Right ventricle myocardium inferior (tissue), 1 donor: ENCODE results near the gene ZWILCH. TPM values are rescaled to one million over a fixed set of nuclear protein-coding genes. Genes with fewer than 3 reads are reported as not detected.
A peak's percentile ranks its signal among the peaks of the same experiment; 100 is the strongest.

Source experiments
- ATAC-seq: fragments of 200-7000 bp; cut with Tn5 transposase; one replicate; pipeline ENCODE4 v1.9.1; 2020; ENCODE audit warnings: mild to moderate bottlenecking, moderate library complexity
- DNase-seq: peaks from one replicate; pipeline ENCODE4 v3.0.0; 2021; ENCODE audit errors: missing footprints
- intact Hi-C: fragments of 100-400 bp; cut with DNase I; formaldehyde crosslinking; loops from one replicate; pipeline ENCODE4 v1.11.0; 2022
- total RNA-seq: library from RNA; stranded (reverse); fragmentation: NEBNext Ultra II Directional; extraction: Animal tissue kit (Norgen Biotek cat#: 25700); gene quantifications from one replicate; pipeline ENCODE4 v1.2.1, GENCODE V29; 2021
- donor health status: DM: no; HTN: yes; CAD: no; lungs with severe emphysema.

ZWILCH gene
- total RNA-seq, 1 donor from 2014 or later, result 2.1 TPM

DNA sequence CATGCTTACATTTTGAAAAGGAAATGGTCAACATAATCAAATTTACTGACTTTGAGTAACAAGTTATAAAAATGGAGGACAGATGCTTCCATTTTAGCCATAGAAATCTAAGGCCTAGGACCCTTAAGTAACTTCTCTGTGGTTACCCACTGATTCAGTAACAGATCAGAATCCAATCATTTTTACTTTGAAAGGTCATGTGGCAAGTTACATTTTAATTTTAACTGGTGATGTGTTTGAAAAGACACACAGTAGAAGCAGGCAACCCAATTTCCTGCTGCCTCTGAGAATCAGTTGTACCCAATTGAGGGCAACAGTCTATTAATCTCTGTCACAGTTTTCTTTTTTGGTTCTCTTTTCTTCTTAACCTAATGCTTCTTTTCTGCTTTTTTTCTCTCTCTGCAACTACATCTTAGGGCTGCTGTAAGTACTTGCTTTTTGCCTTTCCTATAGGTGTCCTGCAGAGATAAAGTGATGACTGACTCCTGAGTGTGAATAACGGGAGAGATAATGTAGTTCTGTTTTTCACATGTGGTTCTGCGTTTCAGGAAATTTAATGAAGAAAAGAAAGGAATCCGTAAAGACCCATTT is 3.3 kb downstream of the ZWILCH start:
- intact Hi-C loops, result no loop called here
- DNase-seq, result no peak
- no peak for ATAC-seq

DNA sequence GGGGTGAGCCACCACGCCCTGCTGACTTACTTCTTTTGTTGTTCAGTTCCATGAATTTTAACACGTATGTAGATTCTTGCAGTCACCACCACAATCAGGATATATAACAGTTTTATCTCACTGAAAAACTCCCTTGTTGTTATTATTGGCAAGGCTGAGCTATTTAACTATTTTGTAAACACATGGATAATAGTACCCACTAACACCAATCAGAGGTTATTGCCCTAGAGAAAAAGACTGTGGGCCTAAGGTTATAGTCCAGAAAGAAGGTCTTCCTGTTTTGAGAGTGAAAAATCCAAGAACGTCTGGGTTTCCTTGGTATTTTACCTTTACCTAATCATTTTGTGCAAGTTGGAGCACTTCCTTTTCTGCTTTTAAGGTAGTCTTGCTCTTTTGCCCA is 9.5 kb downstream of the ZWILCH start:
- DNase-seq (no peak), ATAC-seq (no peak)
- intact Hi-C loops, result no loop called here

DNA sequence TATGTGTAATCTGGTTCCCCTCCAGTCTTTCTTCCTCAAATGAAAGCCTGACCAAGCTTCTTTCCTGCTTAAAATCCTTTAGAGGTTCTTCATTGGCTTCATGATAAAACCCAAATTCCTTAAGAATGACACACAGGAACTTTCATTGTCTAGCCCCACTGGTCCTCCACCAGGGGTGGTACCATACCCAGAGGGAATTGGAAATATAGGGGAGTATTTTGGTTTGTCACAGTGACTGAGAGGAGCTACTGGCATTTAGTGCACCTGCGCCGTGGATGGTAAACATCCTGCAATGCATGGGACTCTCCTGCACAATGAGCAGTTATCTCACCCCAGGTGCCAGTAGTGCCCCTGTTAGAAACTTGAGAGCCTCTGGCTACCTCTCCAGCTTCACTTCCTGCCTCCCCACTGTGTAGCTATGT is 10.8 kb downstream of the ZWILCH start:
- DNase-seq, result no peak
- no peak for ATAC-seq
- intact Hi-C loops, result no loop called here

DNA sequence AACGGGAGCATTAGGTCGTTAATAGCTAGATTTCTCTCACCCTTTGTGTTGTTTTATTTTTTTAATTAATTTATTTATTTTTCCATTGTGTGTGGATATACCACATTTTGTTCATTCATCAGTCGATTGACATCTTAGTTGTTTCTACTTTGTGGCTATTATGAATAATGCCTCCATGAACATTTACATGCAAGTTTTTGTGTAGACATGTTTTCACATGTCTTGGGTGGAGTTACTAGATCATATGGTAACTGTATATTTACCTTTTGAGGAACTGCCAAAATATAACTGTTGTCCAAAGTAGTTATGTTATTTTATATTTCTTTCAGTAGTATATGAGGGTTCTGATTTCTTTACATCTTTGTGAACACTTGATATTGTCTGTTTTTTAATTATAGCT is 18.8 kb downstream of the ZWILCH start:
- ATAC-seq, result no peak
- intact Hi-C loops, result no loop called here
- no peak for DNase-seq

DNA sequence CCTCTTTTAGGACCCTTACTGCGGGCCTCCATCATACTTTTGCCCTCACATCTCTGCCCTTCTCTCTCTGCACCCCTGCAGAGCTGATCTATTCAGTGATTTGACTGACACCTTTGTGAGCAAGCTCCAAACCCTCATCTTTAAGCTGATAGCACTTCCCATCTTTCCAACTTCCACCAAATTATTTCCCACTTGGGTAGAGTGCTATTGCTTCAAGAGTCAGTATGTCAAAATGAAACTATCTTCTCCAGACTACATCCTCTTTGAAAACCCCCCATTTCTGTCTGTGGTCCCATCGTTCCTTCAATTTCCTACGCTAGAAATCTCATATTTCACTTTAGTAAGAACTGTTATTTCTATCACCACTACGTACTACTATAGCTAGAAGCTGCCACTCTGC is 19.7 kb downstream of the ZWILCH start:
- intact Hi-C loops, result no loop called here
- DNase-seq, result no peak
- ATAC-seq, result no peak

DNA sequence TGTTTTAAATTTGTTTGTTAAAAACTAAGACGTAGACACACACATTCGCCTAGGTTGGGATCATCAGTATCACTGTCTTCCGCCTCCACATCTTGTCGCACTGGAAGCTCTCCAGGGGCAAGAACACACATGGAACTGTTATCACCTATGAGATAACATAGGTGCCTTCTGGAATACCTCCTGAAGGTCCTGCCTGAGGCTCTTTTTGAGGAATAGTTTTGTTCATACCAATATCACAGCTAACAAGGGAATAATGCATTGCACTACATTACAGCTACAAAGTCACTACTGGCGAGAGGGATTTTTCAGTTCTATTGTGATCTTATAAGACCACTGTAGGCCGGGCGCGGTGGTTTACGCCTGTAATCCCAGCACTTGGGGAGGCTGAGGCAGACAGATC is 29.9 kb downstream of the ZWILCH start:
- DNase-seq (no peak), ATAC-seq (no peak)
- intact Hi-C loops, result no loop called here

DNA sequence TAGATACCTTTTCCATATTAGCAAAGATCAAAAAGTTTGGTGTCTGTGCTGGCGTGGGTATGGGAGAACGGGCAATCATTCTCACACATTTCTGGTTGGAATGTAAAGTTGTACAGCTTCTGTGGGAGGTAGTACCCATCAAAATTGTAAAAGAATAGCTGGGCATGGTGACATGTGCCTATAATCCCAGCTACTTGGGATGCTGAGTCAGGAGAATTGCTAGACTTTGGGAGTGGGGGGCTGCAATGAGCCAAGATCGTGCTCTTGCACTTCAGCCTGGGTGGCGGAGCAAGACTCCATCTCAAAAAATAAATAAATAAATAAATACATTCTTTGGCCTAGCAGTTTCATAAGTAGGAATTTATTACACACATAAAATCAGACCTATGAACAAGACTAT is 37.8 kb downstream of the ZWILCH start:
- ATAC-seq (no peak), DNase-seq (no peak)
- intact Hi-C loops, result no loop called here

DNA sequence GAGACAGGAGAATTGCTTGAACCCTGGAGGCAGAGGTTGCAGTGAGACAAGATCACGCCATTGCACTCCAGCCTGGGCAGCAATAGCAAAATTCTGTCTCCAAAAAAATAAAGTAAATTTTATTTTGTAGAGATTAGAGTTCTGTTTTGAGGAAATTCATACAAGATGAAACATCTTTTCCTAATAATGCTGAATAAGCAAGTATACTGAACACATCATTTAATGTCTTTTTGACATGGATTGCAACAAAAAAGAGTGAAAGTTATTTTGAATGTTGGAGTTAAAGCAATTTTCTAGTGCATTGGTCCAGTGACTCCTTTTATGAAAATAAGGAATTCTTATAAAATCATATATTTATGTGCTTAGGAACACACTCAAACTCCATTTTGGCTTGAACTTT is 40.1 kb downstream of the ZWILCH start:
- ATAC-seq (no peak), DNase-seq (no peak)
- intact Hi-C loops, result no loop called here

DNA sequence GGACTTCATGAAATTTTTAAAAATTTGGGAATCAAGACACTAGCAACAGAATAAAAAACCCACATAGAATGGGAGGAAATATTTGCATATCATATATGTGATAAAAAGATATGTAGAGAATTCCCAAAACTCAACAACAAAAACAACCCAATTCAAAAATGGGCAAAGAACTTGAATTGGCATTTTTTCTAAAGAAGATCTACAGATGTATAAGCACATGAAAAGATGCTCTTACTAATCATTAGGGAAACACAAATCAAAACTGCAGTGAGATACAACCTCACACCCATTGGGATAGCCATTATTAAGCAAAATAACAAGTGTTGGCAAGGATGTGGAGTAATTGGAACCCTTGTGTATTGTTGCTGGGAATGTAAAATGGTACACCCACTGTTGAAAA is 50.6 kb downstream of the ZWILCH start:
- intact Hi-C loops, result no loop called here
- DNase-seq (no peak), ATAC-seq (no peak)

DNA sequence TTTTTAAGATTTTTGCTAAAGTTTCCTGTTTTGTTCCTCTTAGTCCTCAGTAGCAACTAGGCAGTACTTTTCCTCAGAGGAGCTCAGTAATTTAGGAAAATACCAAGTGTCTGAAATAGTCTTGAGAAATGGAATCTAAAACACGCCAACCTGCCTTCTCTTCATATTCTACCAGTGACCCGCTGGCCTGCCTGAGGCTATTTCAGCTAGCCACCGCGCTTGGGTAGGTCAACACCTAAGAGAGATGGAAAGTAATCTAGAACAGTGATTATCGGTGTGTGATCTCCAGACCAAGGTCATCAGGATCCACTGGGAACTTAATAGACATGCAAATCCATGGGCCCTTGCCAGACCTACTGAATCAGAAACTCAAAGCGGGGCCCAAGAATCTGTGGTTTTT is 53.1 kb downstream of the ZWILCH start:
- ATAC-seq, result no peak
- no peak for DNase-seq
- intact Hi-C loops, result no loop called here

DNA sequence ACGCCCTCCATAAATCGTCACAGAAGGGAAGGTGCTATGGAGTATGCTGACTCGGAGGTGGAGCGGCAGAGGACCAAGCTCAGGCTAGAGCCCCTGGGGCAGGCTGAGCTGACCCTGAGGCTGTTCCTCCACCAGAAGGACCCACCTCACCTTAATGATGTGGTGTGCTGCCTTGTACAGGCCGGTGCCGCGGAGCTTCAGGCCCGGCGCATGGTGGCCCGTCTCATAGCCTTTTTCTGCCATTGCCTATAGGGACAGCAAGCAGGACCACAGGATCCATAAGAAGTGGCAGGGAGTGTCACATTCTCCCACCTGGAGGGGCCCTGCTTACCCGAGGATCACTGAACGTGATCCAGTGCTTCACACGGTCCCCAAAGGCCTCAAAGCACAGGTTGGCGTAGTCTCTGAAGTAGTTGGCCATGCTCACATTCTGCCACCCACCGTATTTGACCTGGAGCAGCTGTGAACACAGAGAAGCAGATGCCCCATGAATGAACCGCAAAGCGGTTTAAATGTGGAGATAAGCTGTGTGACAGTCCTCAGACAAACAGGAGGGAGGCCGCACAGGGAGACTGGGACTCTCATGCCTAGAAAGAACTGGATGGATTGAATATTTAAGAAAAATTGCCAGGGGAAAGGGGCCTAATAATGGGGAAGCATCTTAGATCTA is 55.9 kb downstream of the ZWILCH start:
- no peak for DNase-seq

DNA sequence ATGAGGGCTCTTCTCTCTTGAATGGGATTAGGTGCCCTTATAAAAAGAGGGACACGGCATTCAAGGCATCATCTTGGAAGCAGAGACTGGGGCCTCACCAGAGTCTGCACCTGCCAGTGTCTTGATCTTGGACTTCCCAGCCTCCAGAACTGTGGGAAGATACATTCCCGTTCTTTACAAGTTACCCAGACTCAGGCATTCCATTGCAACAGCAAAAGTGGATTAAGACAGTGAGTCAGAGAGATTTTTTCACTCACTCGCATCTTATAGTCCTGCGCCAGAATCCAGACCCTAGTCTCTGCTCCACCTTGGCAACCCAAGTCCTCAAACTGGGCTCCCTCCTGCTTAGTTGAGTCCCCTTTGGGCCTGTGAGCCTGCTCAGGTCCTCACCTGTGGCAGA is 58.0 kb downstream of the ZWILCH start:
- intact Hi-C loops, result no loop called here
- no peak for DNase-seq
- ATAC-seq, result no peak

More for the DNA sequence above, 55.9 kb downstream of the ZWILCH start:
- no peak for ATAC-seq
- intact Hi-C loops, result no loop called here

DNA sequence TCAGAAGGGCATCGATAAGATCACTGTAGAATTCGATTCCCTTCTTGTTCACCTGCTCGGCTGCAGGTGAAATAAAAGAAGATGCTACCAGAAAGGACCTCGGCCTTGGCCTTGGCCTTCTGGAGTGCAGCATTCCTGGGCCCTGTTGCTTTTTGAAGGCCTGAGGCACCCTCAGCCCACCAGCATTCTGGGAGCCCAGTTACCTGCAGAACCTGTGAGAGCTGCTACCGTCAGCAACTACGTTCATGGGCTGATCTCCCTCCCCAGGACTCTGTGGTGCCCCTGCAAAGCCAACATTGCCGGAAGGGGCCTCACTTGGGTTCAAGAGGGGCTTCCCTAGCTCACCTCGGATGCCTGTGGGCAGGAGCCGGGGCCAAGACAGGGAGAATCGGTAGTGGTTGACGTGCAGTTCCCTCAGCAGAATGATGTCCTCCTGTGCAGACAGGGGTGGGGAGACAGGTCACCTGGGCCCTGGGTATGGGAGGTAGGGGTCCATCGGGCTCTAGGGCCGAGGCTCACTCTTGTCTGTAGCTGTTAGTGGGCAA is 58.5 kb downstream of the ZWILCH start:
- ATAC-seq, result no peak
- no peak for DNase-seq
- intact Hi-C loops, result no loop called here

DNA sequence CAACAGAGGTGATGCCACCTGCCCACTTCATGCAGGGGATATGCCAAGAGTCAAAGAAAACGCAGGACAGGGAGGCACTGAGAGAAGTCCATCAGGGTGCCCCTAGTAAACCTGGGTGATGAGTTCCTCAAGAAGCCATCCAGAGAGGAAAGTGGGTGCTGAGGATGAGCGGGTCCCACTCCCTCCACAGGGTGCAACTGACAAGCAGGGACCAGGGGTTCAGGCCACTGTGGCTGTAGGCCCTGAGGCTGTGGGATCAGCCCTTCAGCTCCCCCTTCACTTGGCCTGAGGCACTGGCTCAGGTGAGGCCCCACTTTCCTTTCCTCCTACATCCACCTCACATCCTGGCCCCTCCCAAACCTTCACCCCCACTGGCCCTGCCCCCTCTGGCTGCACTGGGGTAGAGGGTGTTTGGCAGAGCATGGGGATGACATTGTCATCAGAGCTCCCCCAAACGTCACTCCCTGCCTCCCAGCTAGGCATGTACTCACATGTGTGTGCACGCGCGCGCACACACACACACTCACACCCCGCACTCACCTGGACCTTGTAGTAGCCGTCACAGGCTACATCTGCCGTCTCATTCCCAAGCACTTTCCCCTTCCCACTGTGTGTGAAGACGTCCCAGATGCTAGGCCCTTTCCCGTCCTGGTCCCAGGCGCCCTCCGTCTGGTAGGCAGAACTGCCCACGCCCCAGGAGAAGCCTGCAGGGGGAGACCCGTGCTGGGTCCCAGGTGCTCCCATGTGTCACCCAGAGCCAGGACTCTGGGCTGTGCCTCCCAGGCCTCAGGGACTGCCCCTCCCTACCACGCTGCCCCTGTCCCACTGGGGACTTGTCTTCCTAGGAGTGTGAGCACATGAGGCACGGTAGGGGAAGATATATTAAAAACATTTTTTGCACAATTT is 59.3 kb downstream of the ZWILCH start:
- intact Hi-C loops, result no loop called here
- DNase-seq, result no peak
- ATAC-seq, result no peak

DNA sequence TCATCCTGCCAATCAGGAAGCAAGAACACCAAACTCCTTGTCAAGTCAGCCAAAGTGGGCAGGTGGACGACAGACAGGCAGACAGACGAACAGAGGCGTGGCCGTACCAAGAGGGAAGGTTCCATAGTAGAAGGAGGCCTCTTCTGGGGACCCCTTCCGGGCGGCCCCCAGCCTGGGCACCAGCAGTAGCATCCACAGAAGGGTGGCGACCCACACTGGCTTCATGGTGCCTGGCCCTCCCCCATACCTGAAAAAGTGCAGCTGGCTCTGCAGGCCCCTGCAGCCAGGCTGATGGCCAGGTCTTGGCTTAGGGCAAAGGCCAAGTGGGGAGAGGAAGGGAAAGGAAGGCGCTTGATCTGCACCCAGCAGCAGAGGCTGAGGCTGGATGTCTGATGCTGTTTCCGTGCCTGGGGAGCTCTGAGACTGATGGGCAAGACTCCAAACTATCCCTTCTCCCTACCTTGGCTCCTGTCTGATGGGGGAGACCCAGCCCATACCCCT is 60.1 kb downstream of the ZWILCH start:
- no peak for ATAC-seq
- DNase-seq, result no peak
- intact Hi-C loops, result no loop called here

DNA sequence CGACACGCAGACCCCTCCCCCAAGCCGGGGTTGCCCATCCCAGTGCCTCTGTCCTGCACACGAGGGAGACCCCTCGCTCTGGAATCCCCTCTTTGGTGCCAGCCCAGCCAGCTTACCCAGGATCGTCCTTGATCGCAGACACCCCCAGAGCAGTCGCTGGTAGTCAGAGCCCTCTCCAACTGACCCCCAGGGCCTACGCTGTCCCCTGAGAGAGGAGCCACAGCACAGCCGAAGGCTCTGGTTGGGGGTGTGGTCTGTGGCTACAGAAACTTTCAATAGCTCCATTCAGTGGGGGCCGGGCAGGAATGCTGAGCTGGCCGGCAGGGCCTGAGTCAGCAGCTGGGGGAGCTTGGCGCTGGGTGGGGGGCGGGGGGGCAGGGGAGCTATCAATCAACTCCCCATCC is 60.6 kb downstream of the ZWILCH start, which contains the start of gene LCTL:
Gene LCTL (minus strand): TSS at position 258 of the 404 bp plus-strand sequence. CDS start 633 bp downstream, outside the sequence.
- ATAC-seq (no peak), DNase-seq (no peak)
- intact Hi-C loops, result no loop called here

DNA sequence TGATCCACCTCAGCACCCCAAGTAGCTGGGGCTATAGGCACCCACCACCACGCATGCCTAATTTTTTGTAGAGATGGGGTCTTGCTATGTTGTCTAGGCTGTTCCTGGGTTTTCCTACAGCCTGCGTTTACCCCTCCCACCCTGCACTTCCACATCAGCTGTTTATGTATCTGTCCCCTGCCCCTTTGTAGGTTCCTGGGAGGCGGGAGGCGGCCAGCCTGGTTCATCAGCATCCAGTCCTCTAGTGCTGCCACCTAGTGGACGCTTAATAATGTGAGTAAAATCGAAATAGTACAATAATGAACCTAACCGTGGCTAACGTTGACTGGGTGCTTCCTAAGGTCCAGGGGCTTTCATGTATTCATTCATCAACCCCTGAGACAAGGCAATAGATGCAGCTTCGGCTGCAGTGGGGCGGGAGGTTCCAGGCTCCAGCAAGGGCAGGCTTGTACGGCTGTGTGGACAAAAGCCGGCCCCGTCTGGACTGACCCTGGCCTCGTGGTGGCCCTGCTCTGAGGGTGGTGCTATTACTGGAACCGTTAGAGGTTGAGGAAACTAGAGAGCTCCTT is 61.9 kb downstream of the ZWILCH start:
- intact Hi-C loops, result no loop called here
- DNase-seq (peak; percentile 82), ATAC-seq (no peak)

DNA sequence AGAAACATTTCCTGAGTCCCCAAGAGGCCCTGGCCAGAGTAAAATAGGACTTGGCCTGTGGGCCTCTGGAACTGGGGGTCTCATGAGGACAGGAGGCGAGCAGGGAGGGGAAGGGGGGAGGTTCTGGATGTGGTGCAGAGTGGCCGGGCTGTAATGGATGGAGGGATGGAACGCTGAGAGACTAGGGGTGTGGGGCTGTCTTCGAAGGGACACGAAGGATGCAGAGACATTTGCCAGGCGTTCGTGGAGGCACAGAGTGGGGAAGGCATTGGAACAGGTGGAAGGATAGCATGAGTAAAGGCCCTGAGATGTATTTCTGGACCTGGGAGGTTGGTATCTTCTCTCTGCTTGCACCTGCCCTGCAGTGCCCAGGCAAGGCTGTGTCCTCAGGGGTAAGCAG is 62.8 kb downstream of the ZWILCH start:
- intact Hi-C loops, result no loop called here
- DNase-seq, result no peak
- no peak for ATAC-seq

DNA sequence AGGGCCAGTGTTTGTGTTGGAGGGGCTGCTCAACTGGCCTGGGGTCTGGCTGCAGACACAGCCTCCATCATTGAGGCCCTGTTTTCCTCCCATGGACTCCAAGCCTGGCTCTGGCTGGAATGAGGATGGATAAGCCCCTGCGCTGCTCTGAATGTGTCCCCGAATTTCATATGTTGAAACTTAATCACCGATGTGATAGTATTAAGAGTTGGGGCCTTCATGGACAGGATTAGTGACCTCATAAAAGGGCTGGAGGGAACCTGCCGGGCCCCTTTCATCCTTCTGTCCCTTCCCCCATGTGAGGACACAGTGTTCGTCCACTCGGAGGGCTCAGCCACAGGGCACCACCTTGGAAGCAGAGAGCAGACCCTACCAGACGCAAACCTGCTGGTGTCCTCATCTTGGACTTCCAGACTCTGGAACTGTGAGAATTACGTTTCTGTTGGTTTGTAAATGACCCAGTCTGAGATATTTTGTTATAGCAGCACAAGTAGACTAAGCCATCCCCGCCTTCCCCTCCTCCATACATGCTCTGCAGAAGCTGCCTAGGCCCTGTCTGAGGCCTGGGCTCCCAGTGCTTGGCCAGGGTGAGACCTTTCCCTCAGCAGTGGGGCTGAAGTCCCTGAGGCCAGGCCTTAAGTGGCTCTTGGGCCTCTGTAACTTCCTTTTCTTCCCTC is 64.5 kb downstream of the ZWILCH start:
- intact Hi-C loops, result no loop called here
- DNase-seq, result no peak
- ATAC-seq, result no peak
